ENCODE data around the gene IPPK. TPM values are rescaled to one million over a fixed set of nuclear protein-coding genes. Genes with fewer than 3 reads are reported as not detected.

IPPK gene
- total and polyA plus RNA-seq, 2 of the 8 experiments (the other 6 are each of a cell fraction or from before 2014, with no cell fraction given): 10.5 to 13.6 TPM

- no peak overlapping the region for H2BK20ac ChIP-seq (ENCODE audit: low read length)
- no peak for TF ChIP-seq SUZ12 (IDR thresholded peaks at IDR 0.05; ENCODE audit: low read length)
- TF ChIP-seq PHF8 (conservative IDR thresholded peaks at IDR 0.05; ENCODE audit: low read depth, low read length): no peak
- no peak for TF ChIP-seq TEAD4 (IDR thresholded peaks at IDR 0.05; ENCODE audit: low read depth, low read length)
- no peak for TF ChIP-seq TCF12 (IDR thresholded peaks at IDR 0.05; ENCODE audit: low read depth, low read length)
- TF ChIP-seq CBX8 (IDR thresholded peaks at IDR 0.05; ENCODE audit: borderline replicate concordance, low read depth, low read length): no peak
- TF ChIP-seq YY1 (IDR thresholded peaks at IDR 0.05; ENCODE audit: low read depth, low read length): no peak
- TF ChIP-seq GTF2F1 (IDR thresholded peaks at IDR 0.05; ENCODE audit: borderline replicate concordance, low read depth, low read length): no peak
- no peak for TF ChIP-seq NRF1 (IDR thresholded peaks at IDR 0.05; ENCODE audit: low read depth, low read length)
- TF ChIP-seq JUND (IDR thresholded peaks at IDR 0.05; ENCODE audit: low read length): no peak
- no peak for TF ChIP-seq SIN3A (conservative IDR thresholded peaks at IDR 0.05 in 1 of 2, IDR thresholded peaks at IDR 0.05 in 1 of 2; ENCODE audit: low read depth in 1 of 2, low read length in 2 of 2)
- no peak for TF ChIP-seq RBBP5 (IDR thresholded peaks at IDR 0.05; ENCODE audit: borderline replicate concordance, low read depth, low read length)
- no peak overlapping the region for H3K23ac ChIP-seq (ENCODE audit: insufficient read length)
- no peak overlapping the region for H3K14ac ChIP-seq (ENCODE audit: insufficient read length)
- H2BK12ac ChIP-seq (ENCODE audit: low read depth, low read length): no peak overlapping the region
- no peaks in the 10 kb centered on the region for H3K79me1 ChIP-seq (ENCODE audit: low read depth, low read length)
- FAIRE-seq (no peak), DNase-seq (ENCODE audit: low read depth in 1 of 2, low spot score in 2 of 2) (no peak)
- no peaks in the 10 kb centered on the region for H3K23me2 ChIP-seq (ENCODE audit: low read depth, low read length)
- no peaks in the 10 kb centered on the region for H3K27me3 ChIP-seq (replicated peaks in 1 of 4; ENCODE audit: control insufficient read depth in 3 of 4, extremely low read depth in 1 of 4, insufficient read depth in 3 of 4, low read length in 3 of 4)
- H3K4me2 ChIP-seq (ENCODE audit: insufficient read depth in 1 of 2, low read depth in 2 of 2, low read length in 2 of 2): no peak overlapping the region
- H3K9me3 ChIP-seq (ENCODE audit: insufficient read depth in 2 of 2, low read depth in 1 of 2, low read length in 1 of 2): no peaks in the 10 kb centered on the region
- no peak overlapping the region for H4K5ac ChIP-seq (ENCODE audit: insufficient read length, low read depth, low read length)
- no peak overlapping the region for H2AK5ac ChIP-seq (ENCODE audit: low read depth, low read length)
- H2BK15ac ChIP-seq (ENCODE audit: low read length): no peak overlapping the region
- no peak overlapping the region for H2AFZ ChIP-seq (ENCODE audit: low read length)
- H3K27ac ChIP-seq (ENCODE audit: low read depth, low read length): no peak overlapping the region
- H2BK5ac ChIP-seq (ENCODE audit: low read depth, low read length): no peak overlapping the region
- H3K79me2 ChIP-seq (ENCODE audit: control insufficient read depth in 1 of 2, insufficient read depth in 2 of 2, low read length in 2 of 2): no peaks in the 10 kb centered on the region
- no peak overlapping the region for H3K56ac ChIP-seq (replicated peaks; ENCODE audit: insufficient read length, low read depth, low read length)
- H3K4me1 ChIP-seq (replicated peaks in 1 of 4; ENCODE audit: control insufficient read depth in 3 of 4, insufficient read depth in 4 of 4, low read length in 3 of 4): no peaks in the 10 kb centered on the region
- H3K4me3 ChIP-seq (ENCODE audit: extremely low read depth in 1 of 4, insufficient read depth in 2 of 4, low read depth in 3 of 4, low read length in 4 of 4): no peak overlapping the region
- H3K9ac ChIP-seq (replicated peaks in 1 of 4; ENCODE audit: extremely low read depth in 1 of 4, low read depth in 3 of 4, low read length in 3 of 4): no peak overlapping the region
- H4K20me1 ChIP-seq (replicated peaks in 1 of 2; ENCODE audit: control insufficient read depth in 1 of 2, insufficient read depth in 2 of 2, low read length in 2 of 2): no peaks in the 10 kb centered on the region
- POLR2A ChIA-PET (ENCODE audit: partially characterized antibody): interaction anchor here (0.9 to 1.3 kb wide), 2 partner anchors 8 to 287 kb away, joined by 3 read pairs; partner anchors contain the start of gene NOL8
- no peak overlapping the region for H4K8ac ChIP-seq (ENCODE audit: extremely low read depth, insufficient read depth, low read length)
- H3K36me3 ChIP-seq (ENCODE audit: control insufficient read depth in 2 of 4, insufficient read depth in 4 of 4, low read length in 3 of 4): peaks cover 5 to 19% (median 12%) of the 10 kb centered on the region in 4 experiments; a peak in 6 of 8 replicates
- H2BK120ac ChIP-seq (replicated peaks; ENCODE audit: low read depth, low read length): no peak overlapping the region
- WGBS, 2 experiments (ENCODE audit: extremely low coverage in 1 of 2, insufficient coverage in 1 of 2, insufficient read length in 1 of 2, insufficient replicate concordance in 2 of 2, low coverage in 1 of 2, low lambda C conversion rate in 2 of 2, missing lambda C conversion rate in 1 of 2): 88% methylated on average over 5 of the region's 5 CpGs; no CpG with 5 or more reads in 1 of the 2 experiments
- H4K91ac ChIP-seq (replicated peaks; ENCODE audit: insufficient read length, low read length): no peak overlapping the region
- CTCF ChIA-PET (ENCODE audit: partially characterized antibody): interaction anchor here (1.3 to 1.5 kb wide), 2 partner anchors 22 to 474 kb away, joined by 4 to 5 read pairs; no protein-coding TSS in a partner anchor
- no peak overlapping the region for H3K18ac ChIP-seq (ENCODE audit: extremely low read depth, low read length)
- H3K4ac ChIP-seq (replicated peaks; ENCODE audit: insufficient read length, low read depth, low read length): no peak overlapping the region
These were observed 57.6 kb downstream of the IPPK start for GRCh38 chr9:92612292-92612691.

All from H1 (cell line).